MM.1S (cell line): ENCODE measurements around the gene IARS1.

Experiments used
- CTCF ChIP-seq: fragments of 300-600 bp; sonication (generic); IDR thresholded peaks from 2 replicates; pipeline ENCODE4 v1.5.1; 2016; ENCODE audit warnings: antibody characterized with exemption, low read length, mixed read lengths
- EZH2 ChIP-seq: fragments of 300-600 bp; sonication (generic); optimal IDR thresholded peaks from 2 replicates; pipeline ENCODE3; 2017; ENCODE audit warnings: low read depth, mild to moderate bottlenecking, antibody characterized with exemption, low read length, mixed read lengths
- EZH2phosphoT487 ChIP-seq: fragments of 300-600 bp; sonication (generic); IDR thresholded peaks from 2 replicates; pipeline ENCODE4 v1.6.1; 2018; ENCODE audit warnings: antibody characterized with exemption, low read length

GRCh38 chr9:92312887-92313623 lies 19.6 kb upstream of the IARS1 start:
- TF ChIP-seq CTCF (no peak), EZH2 (no peak), EZH2phosphoT487 (no peak)
